ENCODE data around the gene DGKE. TPM values are rescaled to one million over a fixed set of nuclear protein-coding genes. Genes with fewer than 3 reads are reported as not detected.

The DGKE gene
- total and polyA plus RNA-seq, 2 of the 13 experiments (the other 11 are each of a cell fraction or from before 2014, with no cell fraction given) = 3.2 to 5.3 TPM

- TF ChIP-seq ZBTB49 (CRISPR knock-in tag; IDR thresholded peaks at IDR 0.05; ENCODE audit: borderline replicate concordance) (0 out of 2 replicates have a peak, but pooled peaks have one; percentile 21), MXD1 (CRISPR knock-in tag; IDR thresholded peaks at IDR 0.05) (no peak), ELF4 (CRISPR knock-in tag; IDR thresholded peaks at IDR 0.05; ENCODE audit: borderline replicate concordance) (no peak), KDM5B (CRISPR knock-in tag; IDR thresholded peaks at IDR 0.05; ENCODE audit: borderline replicate concordance) (no peak), PLRG1 (conservative IDR thresholded peaks at IDR 0.05) (no peak), ZNF792 (CRISPR knock-in tag; IDR thresholded peaks at IDR 0.05) (peak; percentile 55; the same call in 1 of the 2 replicates), THYN1 (CRISPR knock-in tag; IDR thresholded peaks at IDR 0.05; ENCODE audit: borderline replicate concordance, low read depth) (no peak), MLXIP (CRISPR knock-in tag; IDR thresholded peaks at IDR 0.05; ENCODE audit: borderline replicate concordance) (no peak), ZNF225 (CRISPR knock-in tag; IDR thresholded peaks at IDR 0.05) (no peak), TRAFD1 (CRISPR knock-in tag; IDR thresholded peaks at IDR 0.05; ENCODE audit: borderline replicate concordance) (no peak), SRSF4 (IDR thresholded peaks at IDR 0.05; ENCODE audit: low read depth, low read length, poor library complexity, severe bottlenecking) (no peak), ZBTB37 (CRISPR knock-in tag; IDR thresholded peaks at IDR 0.05) (no peak), ZNF543 (CRISPR knock-in tag; IDR thresholded peaks at IDR 0.05) (no peak), HNRNPL (IDR thresholded peaks at IDR 0.05; ENCODE audit: low read depth, low read length) (no peak), ZNF616 (CRISPR knock-in tag; IDR thresholded peaks at IDR 0.05; ENCODE audit: low read depth) (no peak)
Measured at GRCh38 chr17:56912105-56912999, 78.4 kb downstream of the DGKE start (continued).

Measured in HepG2 (cell line).